Keratinocyte (primary cell): ENCODE results near the gene AMACR.

ENCODE experiments used
- CTCF ChIP-seq, 3 experiments: IDR thresholded peaks in 1 of 3; conservative IDR thresholded peaks in 1 of 3; optimal IDR thresholded peaks in 1 of 3; 2 replicates in 2 of 3; 3 replicates in 1 of 3; pipeline versions ENCODE3 to v1.5.1; 2011; ENCODE audit warnings: low read length in 3 of 3, mild to moderate bottlenecking in 3 of 3, moderate library complexity in 2 of 3, control low read depth in 1 of 3, inconsistent platforms in 1 of 3; ENCODE audit not compliant: insufficient read depth in 2 of 3; ENCODE audit errors: extremely low read depth in 1 of 3
- EZH2 ChIP-seq: IDR thresholded peaks from one replicate; pipeline ENCODE4 v1.6.1; 2012; ENCODE audit warnings: inconsistent platforms, mild to moderate bottlenecking, low read length, moderate library complexity

GRCh38 chr5:34005681-34006080 is 2.2 kb downstream of the AMACR start:
- TF ChIP-seq CTCF (optimal IDR thresholded peaks at IDR 0.05 in 1 of 3, IDR thresholded peaks at IDR 0.05 in 1 of 3, conservative IDR thresholded peaks at IDR 0.05 in 1 of 3; ENCODE audit: extremely low read depth in 1 of 3, insufficient read depth in 2 of 3, low read length in 3 of 3) (no peak), EZH2 (no peak)
